Thyroid gland (tissue), 4 donors: ENCODE results near the gene MYO5C.

Source experiments
- CTCF ChIP-seq, 6 experiments: fragments of 200-600 bp in 3 of 6; fragments of 450-650 bp in 3 of 6; sonication (generic) in 3 of 6; IDR thresholded peaks; one replicate each; pipeline ENCODE4 v1.5.1; 2016 to 2019; ENCODE audit warnings: antibody characterized with exemption in 6 of 6, mild to moderate bottlenecking in 2 of 6, inconsistent platforms in 1 of 6, moderate library complexity in 1 of 6
- POLR2A ChIP-seq, 2 donors: fragments of 450-650 bp; IDR thresholded peaks; one replicate each; pipeline ENCODE4 v1.6.1; 2017; ENCODE audit warnings: antibody characterized with exemption in 2 of 2, mild to moderate bottlenecking in 2 of 2, moderate library complexity in 1 of 2

- TF ChIP-seq CTCF (IDR thresholded peaks at IDR 0.05) (no peak), POLR2A (IDR thresholded peaks at IDR 0.05) (no peak)
Observed at GRCh38 chr15:52254391-52254790, 41.2 kb downstream of the MYO5C start.
